AG10803 (cell line): Measurements from ENCODE around the gene MYG1.
"Not testable (repeated sequence)": the region's sequence is repeated elsewhere in the genome, so short reads cannot be mapped to it uniquely, and the experiment has no call there.

Experiments used
- DNase-seq: peaks from one replicate; pipeline ENCODE4 v3.0.0; 2010; ENCODE audit warnings: low read depth
- H3K4me3 ChIP-seq: 2 replicates; pipeline ENCODE4 v1.5.1; 2011; ENCODE audit warnings: mild to moderate bottlenecking, low read length, control low read depth
- TF ChIP-seq, protein P1 (sequence below): conservative IDR thresholded peaks from 2 replicates; pipeline ENCODE4 v1.5.1; 2011; ENCODE audit warnings: mild to moderate bottlenecking, low read length, control low read depth, inconsistent platforms

Gene MYG1

DNA sequence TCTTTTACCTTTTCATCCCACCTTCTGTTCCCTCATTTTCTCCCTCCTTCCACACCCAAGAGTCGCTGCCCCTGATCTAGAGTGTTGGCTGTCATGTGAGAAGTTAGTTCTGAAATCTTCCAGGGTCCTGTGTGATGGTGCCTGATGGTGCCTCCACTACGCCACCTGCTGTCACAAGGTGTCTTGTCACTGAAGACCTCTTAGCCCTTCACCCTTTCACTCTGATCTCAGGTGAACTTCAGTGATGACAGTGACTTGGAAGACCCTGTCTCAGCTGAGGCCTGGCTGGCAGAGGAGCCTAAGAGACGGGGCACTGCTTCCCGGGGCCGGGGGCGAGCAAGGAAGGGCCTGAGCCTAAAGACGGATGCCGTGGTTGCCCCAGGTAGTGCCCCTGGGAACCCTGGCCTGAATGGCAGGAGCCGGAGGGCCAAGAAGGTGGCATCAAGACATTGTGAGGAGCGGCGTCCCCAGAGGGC is 11.7 kb upstream of the MYG1 start:
- no peak overlapping the region for H3K4me3 ChIP-seq
- TF ChIP-seq, protein P1, sequence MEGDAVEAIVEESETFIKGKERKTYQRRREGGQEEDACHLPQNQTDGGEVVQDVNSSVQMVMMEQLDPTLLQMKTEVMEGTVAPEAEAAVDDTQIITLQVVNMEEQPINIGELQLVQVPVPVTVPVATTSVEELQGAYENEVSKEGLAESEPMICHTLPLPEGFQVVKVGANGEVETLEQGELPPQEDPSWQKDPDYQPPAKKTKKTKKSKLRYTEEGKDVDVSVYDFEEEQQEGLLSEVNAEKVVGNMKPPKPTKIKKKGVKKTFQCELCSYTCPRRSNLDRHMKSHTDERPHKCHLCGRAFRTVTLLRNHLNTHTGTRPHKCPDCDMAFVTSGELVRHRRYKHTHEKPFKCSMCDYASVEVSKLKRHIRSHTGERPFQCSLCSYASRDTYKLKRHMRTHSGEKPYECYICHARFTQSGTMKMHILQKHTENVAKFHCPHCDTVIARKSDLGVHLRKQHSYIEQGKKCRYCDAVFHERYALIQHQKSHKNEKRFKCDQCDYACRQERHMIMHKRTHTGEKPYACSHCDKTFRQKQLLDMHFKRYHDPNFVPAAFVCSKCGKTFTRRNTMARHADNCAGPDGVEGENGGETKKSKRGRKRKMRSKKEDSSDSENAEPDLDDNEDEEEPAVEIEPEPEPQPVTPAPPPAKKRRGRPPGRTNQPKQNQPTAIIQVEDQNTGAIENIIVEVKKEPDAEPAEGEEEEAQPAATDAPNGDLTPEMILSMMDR, result peak; percentile 75

DNA sequence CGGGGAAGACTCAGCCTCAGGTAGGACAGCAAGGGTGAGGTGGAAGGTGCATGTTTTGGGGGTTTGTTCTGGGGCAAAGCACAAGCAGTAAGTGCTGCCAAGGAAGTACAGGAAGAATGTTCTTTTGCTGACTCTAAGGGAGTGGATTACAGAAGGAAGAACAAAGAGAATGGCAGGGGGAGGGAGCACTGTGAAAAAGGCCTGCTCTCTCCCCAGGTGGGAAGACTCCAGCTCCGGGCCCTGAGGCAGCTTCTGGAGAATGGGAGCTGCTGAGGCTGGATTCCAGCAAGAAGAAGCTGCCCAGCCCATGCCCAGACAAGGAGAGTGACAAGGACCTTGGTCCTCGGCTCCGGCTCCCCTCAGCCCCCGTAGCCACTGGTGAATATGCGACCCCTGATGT is 11.2 kb upstream of the MYG1 start:
- TF ChIP-seq, protein P1, result no peak
- H3K4me3 ChIP-seq, result no peak overlapping the region
- DNase-seq, result no peak

More for the DNA sequence above, 11.7 kb upstream of the MYG1 start:
- DNase-seq, result peak; percentile 61

DNA sequence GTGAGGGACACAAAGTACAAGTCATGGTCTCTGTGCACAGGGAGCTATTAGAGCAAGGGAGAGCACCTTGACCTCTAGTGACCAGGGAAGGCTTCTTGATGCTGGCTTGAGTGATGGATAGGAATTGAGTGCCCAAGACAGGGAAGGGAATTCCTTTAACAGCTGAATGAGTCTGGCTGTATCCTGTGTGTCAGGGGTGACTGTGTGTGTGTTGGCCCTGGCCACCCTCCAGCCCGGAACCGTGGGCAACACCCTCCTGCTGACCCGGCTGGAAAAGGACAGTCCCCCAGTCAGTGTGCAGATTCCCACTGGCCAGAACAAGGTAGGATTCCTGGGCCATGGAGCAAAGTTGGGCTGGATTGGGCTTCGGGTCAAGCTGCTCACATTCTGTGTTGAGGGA is 9.6 kb upstream of the MYG1 start:
- peak; percentile 29 for DNase-seq

DNA sequence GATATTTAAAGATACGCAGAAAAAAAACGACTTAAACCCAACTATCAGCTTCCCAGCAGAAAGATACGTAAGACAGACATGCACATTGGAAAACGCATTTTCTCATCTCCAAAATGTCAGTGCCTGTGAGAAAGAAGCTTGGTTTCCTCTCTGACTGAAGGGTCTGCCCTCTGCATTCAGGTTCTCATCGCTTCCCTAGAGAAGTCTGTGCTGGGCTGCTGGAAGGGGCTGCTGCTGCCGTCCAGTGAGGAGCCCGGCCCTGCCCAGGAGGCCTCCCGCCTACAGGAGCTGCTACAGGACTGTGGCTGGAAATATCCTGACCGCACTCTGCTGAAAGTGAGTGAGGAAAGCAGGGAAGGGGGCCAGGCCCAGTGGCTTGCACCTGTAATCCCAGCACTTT is 8.8 kb upstream of the MYG1 start:
- no peak overlapping the region for H3K4me3 ChIP-seq
- TF ChIP-seq, protein P1, result no peak
- DNase-seq, result no peak

More for the DNA sequence above, 9.6 kb upstream of the MYG1 start:
- H3K4me3 ChIP-seq, result no peak overlapping the region
- TF ChIP-seq, protein P1, result no peak

DNA sequence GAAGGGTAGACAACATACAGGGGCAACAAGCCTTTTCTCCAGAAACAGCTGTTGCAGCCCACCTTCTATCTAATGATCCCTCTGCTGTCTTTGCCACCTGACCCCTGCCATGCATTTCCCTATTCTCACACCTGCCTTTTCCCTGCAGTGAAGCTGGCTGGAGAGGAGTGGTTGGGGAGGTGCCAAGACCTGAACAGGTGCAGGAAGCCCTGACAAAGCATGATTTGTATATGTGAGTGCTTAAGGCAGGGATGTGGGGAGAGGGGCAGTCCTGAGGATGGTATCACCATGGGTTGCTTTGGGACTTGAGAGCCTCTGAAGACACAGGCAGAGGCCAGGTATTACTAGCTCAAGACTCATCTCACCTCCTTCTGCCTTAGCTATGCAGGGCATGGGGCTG is 7.1 kb upstream of the MYG1 start:
- no peak for DNase-seq

DNA sequence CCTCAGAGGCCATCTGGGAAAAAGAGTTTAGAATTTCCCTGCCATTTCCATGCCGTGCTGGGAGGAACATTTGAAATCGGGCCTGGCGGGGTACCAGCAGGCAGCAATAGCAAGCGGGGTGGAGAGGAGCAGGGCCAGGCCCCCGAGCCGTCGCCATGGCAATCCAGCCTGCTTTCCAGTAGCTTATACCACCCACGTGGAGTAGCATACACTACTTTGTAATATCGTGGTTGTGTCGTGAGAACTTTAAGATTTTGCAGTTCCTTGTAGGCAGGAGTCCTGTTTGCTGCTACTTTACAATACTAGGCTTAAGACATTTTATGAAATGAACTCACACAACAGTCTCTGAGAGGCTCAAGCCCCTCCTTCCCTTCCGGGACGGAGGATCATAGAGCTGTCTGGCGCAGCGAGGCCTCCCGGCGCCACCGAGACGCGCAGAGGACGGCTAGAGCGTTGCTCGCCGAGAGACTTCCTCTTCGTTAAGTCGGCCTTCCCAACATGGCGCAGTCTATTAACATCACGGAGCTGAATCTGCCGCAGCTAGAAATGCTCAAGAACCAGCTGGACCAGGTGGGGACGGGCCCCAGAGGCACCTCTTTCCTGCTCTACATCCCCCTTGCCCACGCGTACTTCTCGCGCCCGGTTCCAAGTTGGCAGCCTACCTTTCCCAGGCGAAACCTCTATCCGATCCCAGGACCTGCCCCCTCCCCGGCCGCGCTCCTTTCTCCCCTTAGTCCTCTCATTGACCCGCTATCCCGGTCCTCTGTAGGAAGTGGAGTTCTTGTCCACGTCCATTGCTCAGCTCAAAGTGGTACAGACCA is 4.2 kb upstream of the MYG1 start, which contains the start of gene PFDN5:
TSS of gene PFDN5 (plus strand) at position 473 of the 821 bp plus-strand sequence. CDS start at position 499, 26 bp downstream.
- peak; percentile 93 for DNase-seq
- TF ChIP-seq, protein P1, result peak; percentile 14; the same call in 1 of the 2 replicates
- H3K4me3 ChIP-seq, result peak within 1 kb of the TSS; percentile 100

More for the DNA sequence above, 7.1 kb upstream of the MYG1 start:
- H3K4me3 ChIP-seq, result no peak overlapping the region
- TF ChIP-seq, protein P1, result no peak

DNA sequence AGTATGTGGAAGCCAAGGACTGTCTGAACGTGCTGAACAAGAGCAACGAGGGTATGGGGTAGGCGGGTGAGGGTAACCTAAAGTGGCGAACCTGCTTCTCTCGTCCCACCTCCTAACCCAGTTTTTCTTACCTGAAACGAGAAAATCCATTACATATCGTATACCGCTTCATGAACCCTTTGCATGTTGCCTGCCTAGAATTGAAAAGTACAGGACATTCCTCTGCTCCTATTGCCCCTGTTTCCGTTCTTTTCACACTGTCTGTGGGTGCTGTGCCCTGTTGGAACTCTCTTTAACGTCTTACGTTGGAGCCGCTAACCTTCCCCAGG is 3.6 kb upstream of the MYG1 start:
- no peak for DNase-seq
- peak overlapping the region; percentile 100 for H3K4me3 ChIP-seq
- TF ChIP-seq, protein P1, result no peak

DNA sequence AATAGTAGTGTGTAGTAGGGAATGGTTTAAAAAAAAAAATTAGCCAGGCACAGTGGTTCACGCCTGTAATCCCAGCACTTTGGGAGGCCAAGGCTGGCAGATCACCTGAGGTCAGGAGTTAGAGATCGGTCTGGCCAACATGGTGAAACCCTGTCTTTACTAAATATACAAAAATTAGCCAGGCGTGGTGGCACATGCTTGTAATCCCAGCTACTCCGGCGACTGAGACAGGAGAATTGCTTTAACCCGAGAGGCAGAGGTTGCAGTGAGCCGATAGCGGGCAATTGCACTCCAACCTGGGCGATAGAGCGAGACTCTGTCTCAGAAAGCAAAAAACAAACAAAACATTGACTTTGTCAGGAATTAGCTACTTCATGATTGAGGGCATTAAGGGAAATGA is 2.4 kb upstream of the MYG1 start:
- not testable (repeated sequence) for H3K4me3 ChIP-seq, DNase-seq
